Middle frontal gyrus (tissue), 1 donor: ENCODE data around the gene TUBB8B.
"Not testable (repeated sequence)": the region's sequence is repeated elsewhere in the genome, so short reads cannot be mapped to it uniquely, and the experiment has no call there.

Source experiments
- DNase-seq: peaks from one replicate; pipeline ENCODE4 v3.0.0-alpha.2; 2015; ENCODE audit warnings: low spot score; ENCODE audit errors: extremely low spot score

Gene TUBB8B

GRCh38 chr18:49176-49665 is at the start of gene TUBB8B:
Gene TUBB8B, minus strand, starts transcription at chr18:49615. Its CDS starts 58 bp downstream, at chr18:49557.
- DNase-seq = not testable (repeated sequence)

GRCh38 chr18:97252-97914 is 48.0 kb upstream of the TUBB8B start:
- not testable (repeated sequence) for DNase-seq

- not testable (repeated sequence) for DNase-seq
Measured at GRCh38 chr18:96767-97131, 47.3 kb upstream of the TUBB8B start.

GRCh38 chr18:96101-96766 is 46.8 kb upstream of the TUBB8B start:
- DNase-seq = not testable (repeated sequence)

- DNase-seq = not testable (repeated sequence)
Measured at GRCh38 chr18:95580-95979, 46.2 kb upstream of the TUBB8B start.

- not testable (repeated sequence) for DNase-seq
Measured at GRCh38 chr18:93897-94408, 44.5 kb upstream of the TUBB8B start.

- DNase-seq = not testable (repeated sequence)
Measured at GRCh38 chr18:91561-91960, 42.1 kb upstream of the TUBB8B start.

GRCh38 chr18:90396-91193 is 41.2 kb upstream of the TUBB8B start:
- DNase-seq = not testable (repeated sequence)

GRCh38 chr18:89124-89523 is 39.7 kb upstream of the TUBB8B start:
- DNase-seq = not testable (repeated sequence)

GRCh38 chr18:84801-85200 is 35.4 kb upstream of the TUBB8B start:
- DNase-seq = not testable (repeated sequence)

GRCh38 chr18:82626-83209 is 33.3 kb upstream of the TUBB8B start:
- not testable (repeated sequence) for DNase-seq

GRCh38 chr18:80881-81280 is 31.5 kb upstream of the TUBB8B start:
- DNase-seq = not testable (repeated sequence)

- DNase-seq = not testable (repeated sequence)
Measured at GRCh38 chr18:80202-80601, 30.8 kb upstream of the TUBB8B start.

- not testable (repeated sequence) for DNase-seq
Measured at GRCh38 chr18:75525-76160, 26.2 kb upstream of the TUBB8B start.

GRCh38 chr18:73181-73777 is 23.9 kb upstream of the TUBB8B start:
- not testable (repeated sequence) for DNase-seq

- not testable (repeated sequence) for DNase-seq
Measured at GRCh38 chr18:67701-68100, 18.3 kb upstream of the TUBB8B start.

GRCh38 chr18:64279-64678 is 14.9 kb upstream of the TUBB8B start:
- DNase-seq = not testable (repeated sequence)

GRCh38 chr18:63656-64055 is 14.2 kb upstream of the TUBB8B start:
- DNase-seq = not testable (repeated sequence)

GRCh38 chr18:54388-54787 is 5.0 kb upstream of the TUBB8B start:
- not testable (repeated sequence) for DNase-seq

- DNase-seq = not testable (repeated sequence)
Measured at GRCh38 chr18:48696-49095, 719 bp downstream of the TUBB8B start.
